Stimulated activated CD4-positive, alpha-beta T cell treated with anti-CD3 and anti-CD28 coated beads, Interleukin-15, amount 100 ng/mL, for 24 hours (primary cell): ENCODE results near the gene MITF.

Experiments used
- DNase-seq: peaks from one replicate; pipeline ENCODE4 v3.0.0-alpha.2; 2020

Gene MITF

DNA sequence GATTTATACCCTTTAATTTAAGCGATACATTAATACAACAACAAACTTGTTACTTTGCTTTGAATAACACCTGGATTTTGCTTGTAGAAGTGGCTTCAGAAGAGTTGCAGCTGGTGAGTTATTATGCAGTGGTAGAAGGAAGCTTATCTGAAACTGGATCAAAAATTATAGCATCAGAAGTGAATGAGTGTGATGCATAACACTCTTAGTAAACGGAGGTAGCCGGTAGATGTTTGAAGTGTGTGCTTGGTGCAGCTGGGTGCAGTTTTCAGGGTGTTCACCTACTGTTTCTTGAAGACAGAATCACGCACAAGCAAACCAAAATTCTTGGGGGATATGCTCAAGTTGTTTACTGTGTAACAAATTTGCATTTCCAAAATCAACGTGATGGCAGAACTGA is 103.1 kb downstream of the MITF start:
- DNase-seq: no peak

DNA sequence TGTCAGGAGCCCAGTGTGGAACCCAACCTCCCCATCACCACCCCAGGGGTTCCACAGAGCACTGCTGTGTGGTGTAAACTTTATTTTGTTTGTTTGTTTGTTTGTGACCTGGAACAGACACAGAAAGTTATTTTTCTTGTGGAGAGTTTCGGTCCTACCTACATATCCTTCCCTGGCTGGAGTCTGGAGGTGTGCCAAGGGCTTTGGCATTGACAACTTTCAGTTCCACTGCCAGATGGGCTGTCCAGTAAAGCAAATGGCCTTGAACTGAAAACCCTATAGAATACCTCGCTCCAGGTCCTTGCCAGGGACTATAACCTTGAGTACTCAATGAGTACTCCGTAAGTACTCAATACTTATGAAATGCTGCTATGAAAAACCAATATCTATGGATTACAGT is 103.5 kb downstream of the MITF start:
- no peak for DNase-seq

DNA sequence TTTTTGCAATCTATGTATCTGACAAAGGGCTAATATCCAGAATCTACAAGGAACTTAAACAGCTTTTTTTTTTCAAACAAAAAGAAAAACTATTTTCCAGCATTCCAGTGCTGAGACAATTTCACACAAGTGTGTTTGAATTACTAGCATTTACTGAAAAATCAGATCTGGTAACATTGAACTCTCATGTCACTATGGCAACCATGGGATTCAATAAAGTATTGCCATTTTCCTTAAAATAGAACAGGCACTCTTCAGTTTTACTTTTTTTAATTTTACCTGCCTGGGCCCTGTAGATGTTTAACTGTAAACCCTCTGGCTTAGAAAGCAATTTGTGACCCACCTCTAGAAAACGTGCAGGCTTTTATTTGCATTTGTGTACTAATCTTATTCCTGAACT is 105.4 kb downstream of the MITF start:
- DNase-seq: no peak

DNA sequence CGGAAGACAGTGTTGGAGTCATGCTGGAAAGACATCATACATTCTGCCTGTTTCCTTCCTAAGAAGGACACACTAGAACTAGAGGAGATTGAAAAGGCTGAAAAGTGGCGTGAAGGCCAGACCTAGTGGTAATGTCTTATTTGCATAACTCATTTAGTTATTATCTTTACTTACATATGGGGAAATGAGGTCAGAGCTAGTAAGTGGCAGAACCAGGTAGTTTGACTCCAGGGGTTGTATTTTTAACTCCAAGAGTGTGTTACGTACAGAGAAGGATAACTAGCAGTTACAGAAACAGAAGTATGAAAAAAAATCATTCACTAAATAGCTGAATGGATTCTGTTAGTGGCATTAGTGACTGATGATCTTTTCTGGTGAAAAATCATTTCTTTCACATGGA is 108.0 kb downstream of the MITF start:
- DNase-seq: no peak

DNA sequence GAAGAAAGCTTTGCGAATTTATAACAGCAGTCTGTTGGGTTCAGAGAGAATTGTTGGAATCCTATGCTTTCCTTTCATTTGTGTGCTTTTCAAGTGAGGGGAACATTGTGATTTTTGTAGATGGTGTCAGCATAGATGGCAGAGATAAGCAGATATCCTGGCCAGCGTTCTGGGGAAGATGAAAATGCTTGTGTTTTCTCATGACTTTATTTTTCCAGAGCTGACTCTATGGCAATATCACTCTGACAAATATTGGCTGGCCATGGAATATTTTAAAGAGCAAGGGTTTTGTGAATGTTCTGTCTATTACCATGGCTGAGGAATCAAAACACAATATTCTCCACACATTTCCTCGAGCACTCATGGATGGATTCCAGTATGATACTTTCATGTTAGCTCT is 108.8 kb downstream of the MITF start:
- no peak for DNase-seq

DNA sequence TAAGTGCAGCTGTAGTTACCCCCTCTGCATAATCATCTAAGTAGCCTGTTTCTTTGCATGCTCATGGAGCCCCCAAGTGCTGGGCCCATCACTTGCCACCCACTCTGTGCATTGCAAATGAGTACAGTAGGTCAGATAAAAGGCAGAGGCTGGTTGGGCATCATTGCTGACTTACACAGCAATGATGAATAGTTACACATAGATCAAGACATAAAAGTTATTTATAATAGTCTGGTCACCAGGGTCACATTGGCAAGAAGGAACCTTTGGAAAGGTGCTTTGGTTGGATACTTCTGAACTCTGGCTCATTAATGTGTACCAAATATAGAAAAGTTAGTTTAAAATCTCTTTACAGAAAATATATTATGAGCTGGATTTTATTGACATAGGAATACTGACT is 111.6 kb downstream of the MITF start:
- DNase-seq: no peak

DNA sequence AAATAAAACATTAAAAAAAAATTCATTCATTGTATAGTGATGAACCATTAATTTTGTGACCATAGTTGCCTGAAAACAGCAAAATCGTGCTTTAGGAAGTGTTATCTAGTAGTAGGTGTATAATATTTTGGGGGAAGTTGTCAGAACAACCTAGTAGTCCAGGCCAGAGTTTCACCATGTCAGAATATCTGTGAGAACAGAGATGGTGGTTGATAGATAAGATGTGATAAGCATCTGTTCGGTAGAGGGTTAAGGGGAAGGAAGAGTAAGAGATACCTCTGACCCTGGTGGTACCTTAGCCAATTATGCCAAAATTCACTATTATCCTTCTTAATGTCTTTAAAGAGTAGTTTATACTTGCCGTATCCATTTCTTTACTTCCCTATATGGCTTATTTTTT is 113.8 kb downstream of the MITF start:
- no peak for DNase-seq

DNA sequence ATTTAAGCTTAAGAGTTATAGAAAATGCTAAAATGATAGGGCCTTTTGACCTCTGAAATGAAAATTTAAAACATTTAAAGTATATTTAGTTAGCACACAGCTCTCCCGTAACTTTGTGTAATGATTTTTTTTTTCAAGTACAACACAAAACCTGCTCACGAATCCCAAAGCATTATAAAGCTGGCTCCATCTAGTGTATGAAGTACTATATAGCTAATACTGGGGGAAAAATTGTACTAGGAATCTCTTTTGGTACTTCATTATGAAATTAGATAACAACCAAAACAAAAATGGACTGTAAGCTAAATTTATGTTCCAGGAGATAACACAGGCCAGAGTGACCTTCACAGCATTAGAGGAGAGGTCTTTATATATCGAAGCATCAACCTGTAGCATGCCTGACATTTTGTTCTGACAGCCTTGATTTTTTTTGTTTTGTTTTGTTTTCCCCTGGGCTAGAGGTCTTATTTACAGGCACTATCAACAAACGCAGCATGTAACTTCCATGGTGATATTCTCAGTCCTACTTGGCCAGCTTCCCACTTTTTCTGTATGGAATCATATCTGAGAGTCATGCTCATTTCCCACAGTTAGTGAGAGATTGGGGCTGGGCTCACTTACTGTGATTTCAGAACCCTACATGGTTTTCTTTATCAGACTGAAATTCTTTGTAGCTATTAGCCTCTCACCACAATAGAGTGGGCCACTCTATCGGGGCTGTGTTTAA is 116.3 kb downstream of the MITF start:
- DNase-seq: no peak

DNA sequence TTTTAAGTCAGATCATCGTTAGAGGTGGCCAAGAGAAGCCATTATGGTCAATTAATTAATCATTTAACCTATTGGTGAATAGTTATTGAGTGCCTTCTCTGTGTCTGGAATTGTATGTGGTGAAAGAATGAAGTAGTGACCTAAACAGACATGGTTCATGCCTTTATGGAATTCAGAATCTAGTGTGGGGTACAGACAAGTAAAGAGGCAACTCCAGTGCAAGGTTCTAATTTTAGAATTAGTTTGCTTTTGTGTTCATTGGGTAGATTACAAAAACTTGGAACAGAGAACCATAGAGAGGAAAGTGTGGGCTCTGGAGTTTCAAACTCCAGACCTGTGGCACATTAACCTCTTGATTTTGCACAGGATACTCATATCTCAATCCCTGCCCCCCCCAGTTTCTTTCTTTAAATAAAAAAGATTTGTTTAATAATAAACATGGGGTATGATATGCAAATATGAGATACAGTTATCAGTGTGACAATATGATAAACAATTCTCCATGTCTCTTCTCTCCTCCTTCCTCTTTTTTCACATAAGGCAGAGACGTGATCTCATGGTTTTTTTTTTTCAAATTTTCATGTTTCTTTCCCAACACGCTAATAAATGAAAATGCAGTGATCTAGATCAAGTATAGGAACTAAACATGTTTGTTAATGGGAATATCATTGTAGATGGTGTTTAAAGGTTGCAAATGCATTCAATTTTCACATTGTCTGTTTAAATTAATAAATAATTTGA is 117.9 kb downstream of the MITF start:
- no peak for DNase-seq

DNA sequence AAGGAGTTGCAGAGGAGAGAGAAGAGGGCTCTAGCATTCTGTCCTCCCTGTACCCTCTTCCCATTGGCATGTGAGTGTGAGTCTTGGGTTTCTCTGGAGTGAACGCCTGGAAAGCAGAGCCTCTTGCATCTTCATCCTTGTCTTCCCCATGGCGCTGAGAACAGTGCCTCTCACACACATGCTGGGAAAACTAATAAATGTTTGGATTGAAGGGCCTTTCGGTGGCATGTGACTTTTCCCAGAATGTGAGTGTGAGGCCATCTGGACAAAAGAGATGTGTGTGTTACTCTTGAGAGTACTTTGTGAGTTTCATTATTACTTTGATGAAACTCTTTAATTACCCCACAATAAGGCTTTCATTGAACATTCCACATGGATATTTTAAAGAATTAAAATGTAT is 122.3 kb downstream of the MITF start:
- DNase-seq: no peak

DNA sequence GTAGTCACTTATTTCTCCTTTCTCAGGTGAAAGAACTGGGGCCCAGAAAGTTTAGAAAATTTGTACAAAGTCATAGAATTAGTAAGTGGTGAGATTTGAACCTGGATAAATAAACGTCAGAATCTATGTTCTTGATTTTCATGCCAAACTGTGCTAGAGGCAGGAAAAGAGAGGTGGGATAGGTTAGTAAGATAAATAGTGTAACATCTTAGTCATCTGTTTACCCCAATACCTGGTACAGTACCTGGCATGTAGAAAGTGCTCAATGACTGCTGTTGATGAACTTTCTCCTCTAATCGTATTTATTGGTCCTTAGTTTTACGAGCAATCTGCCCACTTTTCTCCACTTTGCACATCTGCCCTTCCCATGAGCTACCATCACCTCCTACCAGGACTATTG is 124.9 kb downstream of the MITF start:
- no peak for DNase-seq

DNA sequence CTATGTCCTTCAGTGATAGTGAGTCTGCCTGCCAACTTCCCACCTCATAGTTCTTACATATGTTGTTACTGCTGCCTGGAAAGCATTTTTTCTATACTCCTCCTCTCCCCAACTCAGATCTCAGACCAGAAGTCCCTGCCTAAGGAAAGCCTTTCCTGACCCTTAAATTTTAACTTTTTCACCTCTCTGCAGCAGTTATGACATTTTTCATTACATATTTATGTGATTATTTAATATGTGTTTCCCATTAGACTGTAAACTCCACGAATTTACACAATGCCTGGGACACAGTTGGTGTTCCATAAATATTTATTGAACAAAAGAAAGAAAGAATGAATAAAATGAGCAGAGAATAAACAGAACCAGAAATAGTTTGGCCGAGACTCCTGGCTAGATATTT is 125.5 kb downstream of the MITF start:
- no peak for DNase-seq

DNA sequence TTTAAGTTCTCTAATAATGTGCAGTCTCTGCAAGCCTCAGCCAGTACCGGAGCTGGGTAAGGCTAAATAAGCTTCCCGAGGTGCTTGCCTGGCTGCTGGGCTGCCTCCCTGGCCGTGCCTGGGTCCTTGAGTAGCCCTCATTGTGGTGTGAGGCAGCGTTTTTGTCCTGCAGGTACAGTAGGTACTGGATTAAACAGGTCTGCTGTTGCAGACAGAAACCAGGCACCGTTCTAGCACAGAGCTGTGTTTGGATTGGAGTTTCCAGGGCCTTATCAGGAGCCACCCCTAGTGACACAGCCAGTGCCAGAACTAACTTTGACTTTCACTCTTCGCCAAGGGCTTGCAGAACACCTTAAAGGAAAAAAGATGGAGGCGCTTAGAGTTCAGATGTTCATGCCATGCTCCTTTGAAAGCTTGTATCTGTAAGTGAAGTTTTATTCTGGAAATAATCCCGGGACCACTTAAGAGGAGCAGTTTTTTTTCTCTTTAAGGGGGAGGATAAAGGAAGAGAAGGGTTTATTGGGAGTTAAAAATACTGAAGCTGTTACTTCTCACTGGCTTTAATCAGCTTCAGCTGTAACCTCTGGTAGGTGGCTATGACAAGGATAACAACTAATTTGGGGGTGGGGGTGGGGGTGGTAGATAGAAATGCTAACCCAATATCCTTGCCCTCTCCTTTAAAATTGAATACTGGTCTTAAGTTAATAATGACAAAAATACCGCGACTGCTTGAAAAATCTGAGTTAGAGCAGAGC is 126.8 kb downstream of the MITF start:
- DNase-seq: no peak

DNA sequence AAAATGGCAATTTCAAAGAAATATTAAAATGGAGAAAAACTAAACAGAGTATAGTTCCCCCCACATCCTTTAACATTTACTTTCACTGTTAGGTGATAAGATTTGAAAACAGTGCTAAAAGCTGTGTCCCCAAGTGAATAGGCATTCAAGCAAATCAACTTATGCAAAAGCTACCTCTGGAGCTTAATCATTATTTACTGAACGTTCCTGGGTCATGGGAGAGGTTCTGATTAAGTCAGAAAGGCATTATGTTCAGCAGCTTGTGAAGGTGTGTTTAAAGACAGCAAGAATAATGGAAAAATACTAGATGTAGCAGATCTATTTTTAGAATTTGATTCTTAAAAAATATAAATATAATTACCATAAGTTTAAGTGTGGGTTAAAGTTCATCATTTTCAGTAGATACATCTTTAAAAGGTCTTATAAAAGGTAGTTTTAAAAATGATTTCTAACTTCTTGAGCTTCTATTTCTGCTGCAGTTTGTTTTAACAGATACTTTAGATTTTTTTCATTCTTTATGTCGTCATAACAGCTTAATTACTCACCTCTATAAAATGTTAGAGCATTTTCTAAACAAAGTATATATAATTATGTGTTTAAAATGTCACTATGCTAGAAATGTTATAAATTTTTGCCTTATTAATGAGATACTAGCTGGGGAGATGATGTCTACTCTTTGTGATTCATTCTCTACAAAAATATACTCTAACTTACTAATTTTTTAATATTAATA is 127.9 kb downstream of the MITF start:
- no peak for DNase-seq

DNA sequence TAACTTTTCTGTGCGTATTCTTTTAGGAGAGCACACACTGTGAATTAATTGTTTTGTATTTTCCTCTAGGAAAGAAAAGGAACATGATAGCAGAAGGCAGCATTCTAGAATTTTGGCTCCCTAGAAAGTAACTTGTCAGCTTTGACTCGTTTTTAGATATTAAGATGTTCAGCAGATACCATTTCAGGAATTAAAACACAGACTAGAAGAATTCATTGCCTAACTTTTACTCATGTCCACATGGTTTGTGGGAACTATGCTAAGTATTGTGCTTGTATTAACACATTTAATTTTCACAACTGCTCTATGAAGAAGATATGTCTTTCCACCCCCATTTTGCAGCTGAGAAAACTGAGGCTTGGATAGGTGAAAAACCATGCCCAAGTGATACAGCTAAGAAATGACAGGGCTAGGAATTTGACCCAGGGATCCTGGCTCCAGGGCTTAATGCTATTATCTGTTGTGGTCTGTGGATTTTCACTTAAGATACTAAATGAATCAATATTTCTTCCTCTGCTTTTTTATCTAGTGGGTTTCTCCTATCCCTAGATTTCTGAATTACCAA is 128.8 kb downstream of the MITF start:
- no peak for DNase-seq

DNA sequence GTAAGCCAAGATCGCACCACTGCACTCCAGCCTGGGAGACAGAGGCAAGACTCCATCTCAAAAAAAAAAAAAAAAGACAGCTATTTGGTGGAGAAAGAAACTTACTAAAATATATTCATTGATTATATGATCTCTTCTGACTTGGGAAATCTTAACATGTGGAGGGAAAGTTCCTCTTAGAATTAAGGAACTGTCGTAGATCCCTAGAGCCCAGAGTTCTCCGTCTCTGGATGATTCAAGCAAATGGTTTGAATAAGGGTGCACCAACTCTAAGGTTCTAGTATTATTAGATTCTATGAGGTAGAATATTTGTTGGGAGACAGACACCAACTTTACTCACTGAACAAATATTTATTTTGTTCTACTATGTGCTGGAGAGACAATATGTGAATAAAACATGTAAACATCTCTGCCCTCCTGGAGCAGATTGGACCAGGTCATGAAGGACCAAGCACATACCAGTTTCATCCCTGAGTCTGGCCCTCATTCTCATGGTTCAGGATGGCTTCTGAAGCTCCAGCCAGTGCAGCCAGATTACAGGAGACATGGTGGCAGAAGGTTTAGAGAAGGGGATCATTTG is 129.7 kb downstream of the MITF start:
- DNase-seq: no peak

DNA sequence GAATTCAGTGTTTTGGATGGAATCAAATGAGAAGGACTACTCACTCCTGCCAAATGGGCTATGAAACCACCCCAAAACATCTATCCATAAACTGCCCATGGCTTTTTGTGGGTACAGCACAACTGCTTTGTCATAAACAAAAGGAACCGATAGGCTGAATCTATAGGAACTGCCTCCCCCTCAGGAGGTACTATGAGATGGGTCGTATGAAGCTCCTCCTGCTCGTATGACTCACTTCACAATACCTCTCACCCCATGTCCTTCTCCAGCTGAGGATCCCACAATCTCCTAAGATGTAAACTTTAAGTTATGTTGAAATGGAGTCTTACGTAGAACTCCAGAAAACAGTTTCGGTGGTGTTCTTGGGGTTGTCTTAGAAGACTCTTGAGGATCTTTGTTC is 130.4 kb downstream of the MITF start:
- no peak for DNase-seq

DNA sequence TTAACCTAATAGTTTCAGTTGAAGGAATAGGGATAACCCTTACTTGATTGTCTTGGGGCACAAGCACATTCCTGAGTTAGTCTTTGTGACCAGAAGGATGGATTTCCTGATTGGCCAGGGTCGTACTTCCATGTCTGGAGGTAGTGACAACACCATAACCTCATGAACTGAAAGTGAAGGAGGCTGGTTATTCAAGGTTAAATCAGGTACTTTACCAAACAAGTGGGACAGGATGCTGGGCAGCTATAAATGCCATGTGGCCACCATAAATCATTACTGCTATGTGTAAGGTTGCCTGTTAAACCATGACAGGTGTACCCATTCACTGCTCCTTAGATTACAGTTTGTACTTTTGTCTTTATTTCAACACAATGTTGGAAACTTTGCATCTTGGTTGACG is 132.0 kb downstream of the MITF start:
- no peak for DNase-seq

DNA sequence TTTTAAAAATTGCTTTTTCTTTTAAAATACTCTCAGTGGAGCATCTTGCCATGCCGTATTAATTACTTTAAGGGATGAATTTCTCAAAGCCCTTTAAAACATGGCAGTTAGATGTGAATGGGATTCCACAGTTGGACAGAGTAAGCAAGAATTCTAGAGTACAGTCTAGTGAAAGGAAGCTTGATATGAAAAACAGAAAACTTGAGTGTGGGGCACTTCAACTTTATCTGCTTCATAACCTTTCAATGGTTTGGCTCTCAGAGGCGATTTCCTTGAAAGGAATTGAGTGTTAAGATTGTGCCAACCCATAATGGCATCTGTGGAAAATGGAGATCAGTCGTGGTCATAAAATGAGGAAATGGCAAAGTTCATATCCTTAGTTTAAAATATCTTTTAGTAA is 132.6 kb downstream of the MITF start:
- DNase-seq: no peak

DNA sequence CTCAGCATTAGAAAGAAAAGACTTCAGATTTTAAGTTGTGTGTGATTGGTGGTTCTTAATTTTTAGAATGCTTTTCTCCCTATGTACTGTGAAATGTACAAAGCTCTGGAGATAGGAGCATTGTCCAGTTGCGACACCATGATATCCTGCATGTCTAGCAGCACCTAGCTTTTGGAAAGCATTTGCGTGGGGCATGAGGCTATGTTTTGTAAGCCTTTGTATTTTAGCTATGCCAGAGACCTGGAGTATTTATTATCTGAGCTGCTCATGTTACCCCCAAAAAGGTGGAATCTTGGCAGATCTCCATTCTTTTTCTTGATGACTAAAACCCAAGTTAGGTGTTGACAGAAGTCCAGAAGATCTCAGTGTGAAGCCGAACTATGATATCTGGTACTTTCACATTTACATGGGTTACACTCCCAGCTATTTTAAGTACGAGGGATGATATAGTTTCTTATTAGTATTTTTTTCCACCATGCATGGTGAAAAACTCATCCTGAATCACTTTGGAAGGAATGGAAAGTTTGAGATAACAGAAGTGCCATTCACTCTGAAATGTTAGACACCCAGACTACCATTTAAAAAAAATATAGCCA is 133.6 kb downstream of the MITF start:
- DNase-seq: no peak

DNA sequence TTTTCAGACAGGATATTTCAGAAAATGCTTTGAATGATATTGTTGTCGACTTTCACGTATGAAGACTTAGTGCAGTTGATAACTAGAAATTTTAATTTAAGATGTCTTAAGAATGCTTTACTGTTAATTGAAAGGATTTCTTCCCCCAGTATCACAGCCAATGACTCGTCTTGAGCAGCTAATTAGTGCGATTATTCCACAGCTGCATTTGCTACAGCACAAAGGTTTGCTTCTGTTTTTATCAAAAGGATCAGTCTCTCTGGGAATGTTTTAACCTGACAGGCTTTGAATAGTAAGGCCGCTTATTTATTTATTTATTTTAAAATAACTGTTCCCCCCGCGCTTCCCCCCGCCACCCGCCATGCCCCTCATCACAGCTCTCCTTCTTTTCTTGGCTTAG is 136.8 kb downstream of the MITF start:
- no peak for DNase-seq

DNA sequence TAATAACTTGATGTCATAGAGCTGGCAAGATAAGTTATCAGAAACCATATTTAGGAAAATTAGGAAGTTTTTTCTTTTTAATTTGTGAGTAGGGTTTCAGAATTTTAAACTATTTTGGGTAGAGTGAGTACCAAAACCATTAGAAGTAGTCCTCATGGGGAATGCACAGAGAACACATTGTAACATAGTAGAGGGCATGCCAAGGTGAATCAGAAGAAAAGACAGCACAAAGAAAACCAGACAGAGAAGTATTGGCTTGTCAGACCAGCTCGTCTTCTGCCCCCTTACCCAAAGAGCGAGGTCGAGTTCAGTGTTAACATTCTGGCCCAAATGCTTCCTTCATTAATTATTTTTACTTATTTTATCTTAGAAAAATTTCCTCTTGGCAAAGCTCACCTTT is 139.0 kb downstream of the MITF start:
- DNase-seq: no peak
